Endodermal cell (in vitro differentiated cells): ENCODE results near the gene DNAJB11. TPM values are rescaled to one million over a fixed set of nuclear protein-coding genes. Genes with fewer than 3 reads are reported as not detected.
A peak's percentile ranks its signal among the peaks of the same experiment; 100 is the strongest.

Experiments used
- DNase-seq: peaks from one replicate; pipeline ENCODE4 v3.0.0-alpha.2; 2017
- H3K27ac ChIP-seq: 2 replicates; pipeline ENCODE4 v1.5.1; 2013; ENCODE audit warnings: mild to moderate bottlenecking, low read depth, low read length, moderate library complexity
- H3K27me3 ChIP-seq: 2 replicates; pipeline ENCODE4 v1.6.1; 2013; ENCODE audit warnings: mild to moderate bottlenecking, low read length, moderate library complexity; ENCODE audit not compliant: insufficient read depth, control insufficient read depth, poor library complexity, severe bottlenecking
- H3K36me3 ChIP-seq: 2 replicates; pipeline ENCODE4 v1.7.0; 2013; ENCODE audit warnings: mild to moderate bottlenecking, low read length, moderate library complexity; ENCODE audit not compliant: control insufficient read depth, insufficient read depth
- H3K4me1 ChIP-seq: one replicate; pipeline ENCODE4 v1.7.0; 2013; ENCODE audit warnings: low read length; ENCODE audit not compliant: control insufficient read depth, insufficient read depth
- H3K4me3 ChIP-seq: 2 replicates; pipeline ENCODE4 v1.5.1; 2013; ENCODE audit warnings: mild to moderate bottlenecking, low read length, moderate library complexity
- H3K9ac ChIP-seq: 2 replicates; pipeline ENCODE4 v1.6.1; 2013; ENCODE audit warnings: mild to moderate bottlenecking, low read length, moderate library complexity; ENCODE audit not compliant: poor library complexity, severe bottlenecking; ENCODE audit errors: extremely low read depth
- H3K9me3 ChIP-seq: 2 replicates; pipeline ENCODE4 v1.6.1; 2013; ENCODE audit warnings: mild to moderate bottlenecking, low read length, moderate library complexity; ENCODE audit not compliant: control insufficient read depth
- H3K27ac Mint-ChIP-seq: 2 replicates; pipeline ENCODE4 v1.8.0; 2020; ENCODE audit warnings: mixed read lengths
- H3K27me3 Mint-ChIP-seq: 2 replicates; pipeline ENCODE4 v1.8.0; 2021; ENCODE audit warnings: mild to moderate bottlenecking, mixed read lengths; ENCODE audit not compliant: insufficient read depth
- H3K36me3 Mint-ChIP-seq: 2 replicates; pipeline ENCODE4 v1.8.0; 2020; ENCODE audit warnings: low read depth, mixed read lengths
- H3K4me1 Mint-ChIP-seq: 2 replicates; pipeline ENCODE4 v1.8.0; 2020; ENCODE audit warnings: mixed read lengths
- H3K4me3 Mint-ChIP-seq: 2 replicates; pipeline ENCODE4 v1.8.0; 2020; ENCODE audit warnings: mild to moderate bottlenecking, moderate library complexity, mixed read lengths
- H3K9me3 Mint-ChIP-seq: 2 replicates; pipeline ENCODE4 v1.8.0; 2020; ENCODE audit warnings: mild to moderate bottlenecking, mixed read lengths
- CTCF ChIP-seq: fragments of 200-600 bp; sonication (generic); conservative IDR thresholded peaks from 2 replicates; pipeline ENCODE4 v1.5.0; 2021; ENCODE audit warnings: antibody characterized with exemption, mild to moderate bottlenecking
- WGBS, 2 experiments: methylation state at CpG; one replicate each; pipeline versions ENCODE4 v1.1.5 to v1.1.7; 2013; ENCODE audit warnings: missing lambda C conversion rate in 2 of 2, mixed read lengths in 1 of 2; ENCODE audit not compliant: insufficient coverage in 1 of 2, insufficient read length in 1 of 2; 5-methylcytosine and 5-hydroxymethylcytosine counted together
- total RNA-seq, 2 donors: library from RNA; stranded (reverse); fragmentation: NEBNext Ultra II Directional in 1 of 2; extraction: Animal tissue kit (Norgen Biotek cat#: 25700) in 1 of 2; gene quantifications; 2 replicates in 1 of 2; 3 replicates in 1 of 2; pipeline ENCODE4 v1.2.1, GENCODE V29; 2021

DNAJB11 gene
- total RNA-seq, 2 donors from 2014 or later = 59.8 to 81.5 TPM

- H3K36me3 ChIP-seq = no peaks in the 10 kb centered on the region
- no peak for DNase-seq
- H3K27me3 ChIP-seq = no peaks in the 10 kb centered on the region
- peaks cover 2% of the 10 kb centered on the region for H3K27me3 Mint-ChIP-seq
- no peaks in the 10 kb centered on the region for H3K9me3 Mint-ChIP-seq
- H3K9me3 ChIP-seq = no peaks in the 10 kb centered on the region
- H3K27ac Mint-ChIP-seq = no peak overlapping the region
- peaks cover 5% of the 10 kb centered on the region for H3K4me1 Mint-ChIP-seq
- no peak overlapping the region for H3K4me3 Mint-ChIP-seq
- WGBS, 2 experiments = 92% methylated on average over 5 to 6 of the region's 6 CpGs
- no peak overlapping the region for H3K9ac ChIP-seq
- H3K36me3 Mint-ChIP-seq = no peaks in the 10 kb centered on the region
- no peak overlapping the region for H3K4me3 ChIP-seq
- no peak for TF ChIP-seq CTCF
- no peaks in the 10 kb centered on the region for H3K4me1 ChIP-seq
- no peak overlapping the region for H3K27ac ChIP-seq
Observed at GRCh38 chr3:186594591-186595113, 24.1 kb downstream of the DNAJB11 start.

GRCh38 chr3:186596568-186597287 lies 26.2 kb downstream of the DNAJB11 start:
- no peaks in the 10 kb centered on the region for H3K27me3 ChIP-seq
- H3K4me3 Mint-ChIP-seq = no peak overlapping the region

GRCh38 chr3:186598108-186598784 lies 27.7 kb downstream of the DNAJB11 start:
- Histone ChIP-seq H3K9ac (no peak overlapping the region), H3K27me3 (no peaks in the 10 kb centered on the region), H3K9me3 (no peaks in the 10 kb centered on the region), H3K4me3 (no peak overlapping the region), H3K27ac (no peak overlapping the region), H3K36me3 (no peaks in the 10 kb centered on the region), H3K4me1 (no peaks in the 10 kb centered on the region)
- H3K27me3 Mint-ChIP-seq = peaks cover 3% of the 10 kb centered on the region
- H3K4me3 Mint-ChIP-seq = no peak overlapping the region
- peaks cover 5% of the 10 kb centered on the region for H3K4me1 Mint-ChIP-seq
- DNase-seq = no peak
- WGBS, 2 experiments = 89 to 98% methylated on average over 5 to 11 of the region's 11 CpGs
- no peaks in the 10 kb centered on the region for H3K36me3 Mint-ChIP-seq
- no peaks in the 10 kb centered on the region for H3K9me3 Mint-ChIP-seq
- no peak for TF ChIP-seq CTCF
- H3K27ac Mint-ChIP-seq = no peak overlapping the region

More at GRCh38 chr3:186596568-186597287, 26.2 kb downstream of the DNAJB11 start:
- no peaks in the 10 kb centered on the region for H3K4me1 ChIP-seq
- H3K9me3 ChIP-seq = no peaks in the 10 kb centered on the region
- no peaks in the 10 kb centered on the region for H3K36me3 ChIP-seq
- Mint-ChIP-seq H3K27me3 (peaks cover 2% of the 10 kb centered on the region), H3K9me3 (no peaks in the 10 kb centered on the region), H3K27ac (no peak overlapping the region), H3K4me1 (peaks cover 5% of the 10 kb centered on the region), H3K36me3 (no peaks in the 10 kb centered on the region)
- peak; percentile 16 for TF ChIP-seq CTCF
- H3K4me3 ChIP-seq = no peak overlapping the region
- no peak overlapping the region for H3K9ac ChIP-seq
- DNase-seq = peak; percentile 77
- WGBS, 2 experiments = 71 to 90% methylated on average over 4 to 14 of the region's 17 CpGs
- H3K27ac ChIP-seq = no peak overlapping the region
